Stimulated activated CD8-positive, alpha-beta memory T cell treated with anti-CD3 and anti-CD28 coated beads, Interleukin-7, amount 100 ng/mL, for 4 hours (primary cell): ENCODE results near the gene THBS3.
"Not testable (repeated sequence)": the region's sequence is repeated elsewhere in the genome, so short reads cannot be mapped to it uniquely, and the experiment has no call there.

Experiments used
- DNase-seq, 2 donors: peaks; one replicate each; pipeline ENCODE4 v3.0.0-alpha.2; 2020; ENCODE audit warnings: low read depth in 2 of 2

THBS3 gene

GRCh38 chr1:155155996-155156643 lies 51.6 kb downstream of the THBS3 start:
- DNase-seq, result not testable (repeated sequence)
